ENCODE data around the gene RANGAP1. TPM values are rescaled to one million over a fixed set of nuclear protein-coding genes. Genes with fewer than 3 reads are reported as not detected.

RANGAP1 gene, protein sequence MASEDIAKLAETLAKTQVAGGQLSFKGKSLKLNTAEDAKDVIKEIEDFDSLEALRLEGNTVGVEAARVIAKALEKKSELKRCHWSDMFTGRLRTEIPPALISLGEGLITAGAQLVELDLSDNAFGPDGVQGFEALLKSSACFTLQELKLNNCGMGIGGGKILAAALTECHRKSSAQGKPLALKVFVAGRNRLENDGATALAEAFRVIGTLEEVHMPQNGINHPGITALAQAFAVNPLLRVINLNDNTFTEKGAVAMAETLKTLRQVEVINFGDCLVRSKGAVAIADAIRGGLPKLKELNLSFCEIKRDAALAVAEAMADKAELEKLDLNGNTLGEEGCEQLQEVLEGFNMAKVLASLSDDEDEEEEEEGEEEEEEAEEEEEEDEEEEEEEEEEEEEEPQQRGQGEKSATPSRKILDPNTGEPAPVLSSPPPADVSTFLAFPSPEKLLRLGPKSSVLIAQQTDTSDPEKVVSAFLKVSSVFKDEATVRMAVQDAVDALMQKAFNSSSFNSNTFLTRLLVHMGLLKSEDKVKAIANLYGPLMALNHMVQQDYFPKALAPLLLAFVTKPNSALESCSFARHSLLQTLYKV
- total RNA-seq (2014; rRNA removed; shearing (Covaris generic)), result 80.0 and 88.7 TPM in 2 replicates

DNA sequence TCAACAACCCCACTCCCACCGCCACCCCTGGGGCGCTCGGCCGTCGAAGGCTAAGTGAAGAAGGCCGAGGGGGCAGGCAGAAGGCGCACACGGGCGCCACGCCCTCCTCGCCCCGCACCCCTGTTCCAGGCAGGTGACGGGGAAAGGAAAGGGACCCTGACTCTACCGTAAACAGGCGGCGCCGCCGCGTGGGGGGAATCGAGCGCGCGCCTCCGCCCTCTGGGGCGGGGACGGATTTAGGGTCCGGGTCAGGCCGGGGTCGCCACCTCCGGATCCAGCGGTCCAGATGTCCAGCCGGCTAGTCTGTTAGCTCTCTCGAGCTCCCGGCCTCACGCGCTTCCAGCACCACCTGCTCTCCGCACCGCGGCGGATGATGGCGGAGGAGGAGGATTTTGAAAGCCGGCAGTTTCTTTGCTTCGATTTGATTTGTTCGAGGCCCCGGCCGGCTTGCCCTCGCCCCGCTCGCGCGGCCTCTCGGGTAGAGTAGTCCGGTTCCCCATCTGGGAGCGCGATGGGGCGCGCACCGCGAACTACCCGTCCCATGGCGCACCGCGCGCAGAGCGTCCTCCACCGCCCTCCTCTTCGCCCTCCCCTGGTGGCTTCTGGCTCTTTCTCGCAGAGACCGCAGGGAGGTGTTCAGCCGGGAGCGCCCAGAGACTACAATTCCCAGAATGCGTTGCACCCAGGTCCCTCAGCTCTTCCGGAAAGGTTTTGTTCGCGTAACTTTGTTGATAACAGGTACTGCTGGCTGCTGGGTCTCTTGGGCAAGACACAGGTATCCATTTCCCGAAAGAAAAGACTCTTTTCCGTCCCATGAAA lies at the start of gene RANGAP1:
RANGAP1 (minus strand) TSS at position 368 of the 819 bp plus-strand sequence. CDS start 5,143 bp downstream, outside the sequence.

DNA sequence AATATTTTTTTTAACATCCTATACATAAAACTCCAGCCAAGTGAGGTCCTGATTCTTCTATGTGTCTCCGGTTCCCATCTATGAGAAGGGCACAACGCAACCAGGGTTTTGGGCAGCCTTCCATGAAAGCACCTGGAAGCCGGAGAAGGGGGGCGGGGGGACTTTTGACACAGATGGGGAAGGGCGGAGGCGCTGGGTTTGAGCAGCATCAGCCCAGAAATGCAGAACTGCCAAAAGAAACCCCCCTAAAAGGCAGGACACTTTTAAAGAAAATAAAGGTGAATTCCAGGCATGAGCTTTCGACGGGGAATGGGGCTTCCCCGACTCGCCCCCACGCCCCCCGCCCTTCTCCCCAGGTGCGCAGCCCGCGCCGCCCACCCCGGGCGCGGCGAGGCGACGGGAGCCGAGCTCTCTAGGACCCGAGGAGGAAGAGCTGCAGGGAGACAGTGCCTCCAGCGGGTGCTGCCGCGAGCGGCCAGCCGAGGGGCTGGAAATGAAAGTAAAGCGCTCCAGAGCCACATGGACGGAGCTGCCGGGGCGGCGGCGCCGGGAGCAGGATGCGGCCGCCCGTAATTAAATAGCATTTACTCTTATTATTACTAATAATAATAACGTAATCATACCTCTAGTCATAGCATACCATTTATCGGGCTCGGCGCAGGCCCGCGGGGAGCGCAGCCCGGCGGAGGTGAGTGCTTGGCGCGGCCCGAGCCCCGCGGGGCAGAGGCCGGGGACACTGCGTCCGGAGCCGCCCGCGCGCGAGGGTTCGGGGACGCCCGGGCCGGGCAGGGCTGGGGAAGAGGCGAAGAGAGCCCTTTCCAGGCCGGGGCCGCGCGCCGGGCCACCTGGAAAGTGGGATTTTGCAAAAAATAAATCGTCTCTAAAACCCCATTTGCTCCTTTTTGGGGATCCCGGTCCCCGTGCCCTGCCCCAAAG lies 15.4 kb upstream of the RANGAP1 start, which contains the start of gene ZC3H7B:
ZC3H7B (plus strand) TSS at position 441 of the 936 bp plus-strand sequence. CDS start 19,136 bp downstream, outside the sequence.

GRCh38 chr22:41240377-41241132 lies 45.4 kb downstream of the RANGAP1 start, which contains the start of gene CHADL:
CHADL (minus strand) TSS chr22:41240931; CDS start chr22:41240881, 50 bp downstream.

DNA sequence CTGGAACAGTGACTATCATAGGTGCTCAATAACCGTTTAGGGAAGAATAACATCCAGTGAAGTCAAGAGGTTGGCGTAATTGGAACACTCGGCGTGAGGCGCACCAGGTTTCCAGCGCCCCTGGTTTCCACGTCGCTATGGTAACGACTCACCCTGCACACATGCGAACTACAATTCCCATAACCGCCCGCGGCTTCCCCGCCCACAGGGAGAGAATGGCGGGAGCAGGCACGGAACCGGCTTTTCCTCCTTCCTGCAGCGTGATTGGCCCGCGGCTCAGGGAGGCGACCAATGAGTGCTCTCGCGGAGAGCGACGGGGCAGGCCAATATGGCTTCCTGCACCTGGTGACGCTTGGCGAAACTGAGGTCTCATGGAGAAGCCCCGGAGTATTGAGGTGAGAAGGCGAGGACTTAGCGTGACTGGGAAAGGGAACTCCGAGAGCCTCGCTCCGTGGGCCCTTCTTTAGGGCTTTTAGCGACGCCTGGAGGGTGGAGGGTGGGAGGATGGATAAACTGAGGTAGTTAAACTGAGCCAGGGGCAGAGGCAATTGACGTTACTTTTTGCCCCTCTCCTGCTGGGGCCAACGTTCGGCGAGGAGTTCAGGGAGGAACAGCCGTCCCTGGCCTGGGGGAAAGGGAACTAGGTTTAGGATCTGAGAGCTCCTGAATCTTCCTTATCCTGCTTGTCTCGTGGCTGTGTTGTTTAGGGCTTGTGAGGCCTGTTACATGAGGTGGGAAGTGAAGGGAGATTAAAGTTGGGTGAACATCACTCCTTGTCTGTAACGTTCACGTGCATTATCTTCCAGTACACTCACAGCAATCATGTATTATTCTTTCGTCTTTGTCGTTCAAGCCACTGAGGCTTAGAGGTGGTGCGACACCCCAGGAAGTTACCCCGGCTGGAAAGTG lies 80.7 kb downstream of the RANGAP1 start, which contains the start of gene L3MBTL2:
L3MBTL2 (plus strand) TSS at position 321 of the 909 bp plus-strand sequence; CDS start at position 372, 51 bp downstream.

Small RNA genes lying within 50 kb of the gene (small RNA-seq; reads per million reads assigned to genes)
- gene MIR6889, result not detected

Other genes with a start within 250 kb of the RANGAP1 start
- gene EP300, start 193.6 kb downstream of the RANGAP1 start, total RNA-seq (2014; rRNA removed; shearing (Covaris generic)), result 19.7 and 20.6 TPM in 2 replicates
- 21.2 and 22.7 TPM in 2 replicates for gene L3MBTL2, start 80.9 kb downstream of the RANGAP1 start, total RNA-seq (2014; rRNA removed; shearing (Covaris generic))
- 1.0 and 1.2 TPM in 2 replicates for gene CHADL, start 45.3 kb downstream of the RANGAP1 start, total RNA-seq (2014; rRNA removed; shearing (Covaris generic))
- 34.8 and 35.3 TPM in 2 replicates for gene ZC3H7B, start 15.3 kb upstream of the RANGAP1 start, total RNA-seq (2014; rRNA removed; shearing (Covaris generic))
- 4.8 and 5.5 TPM in 2 replicates for gene TEF, start 95.8 kb upstream of the RANGAP1 start, total RNA-seq (2014; rRNA removed; shearing (Covaris generic))
- 25.1 and 25.4 TPM in 2 replicates for gene TOB2, start 160.6 kb upstream of the RANGAP1 start, total RNA-seq (2014; rRNA removed; shearing (Covaris generic))
- 67.3 and 74.7 TPM in 2 replicates for gene PHF5A, start 182.5 kb upstream of the RANGAP1 start, total RNA-seq (2014; rRNA removed; shearing (Covaris generic))
- gene ACO2, start 182.9 kb upstream of the RANGAP1 start, total RNA-seq (2014; rRNA removed; shearing (Covaris generic)), result 45.5 and 51.5 TPM in 2 replicates

Measured in A375 (cell line).